ENCODE results near the gene STING1. TPM values are rescaled to one million over a fixed set of nuclear protein-coding genes. Genes with fewer than 3 reads are reported as not detected.

STING1 gene
- total and polyA plus RNA-seq, 2 donors (not counting 3 experiments of a cell fraction or from before 2014, with no cell fraction given), result 108 to 143 TPM

DNA sequence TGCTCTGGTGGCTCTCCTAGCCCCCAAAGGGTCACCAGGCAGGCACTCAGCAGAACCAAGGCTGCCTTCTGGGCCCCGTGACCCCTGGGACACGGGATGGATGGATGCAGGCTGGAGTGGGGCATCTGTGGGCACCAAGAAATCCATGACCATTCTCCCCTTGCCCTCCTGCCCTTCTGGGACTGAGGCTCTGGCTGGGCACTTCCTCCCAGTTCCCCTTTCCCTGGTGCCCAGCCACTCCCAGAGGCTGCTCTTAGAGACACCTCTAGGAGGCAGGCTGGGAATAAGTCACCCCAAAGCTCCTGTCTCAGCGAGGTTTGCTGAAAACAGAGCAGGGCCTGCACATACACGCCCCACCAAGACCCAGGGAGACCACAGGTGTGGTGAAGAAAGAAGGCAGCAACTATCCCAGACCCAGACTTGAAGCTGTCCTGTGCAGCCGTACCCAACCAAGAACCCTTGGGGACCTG, 943 bp downstream of the STING1 start:
- Histone ChIP-seq H3K4me1 (ENCODE audit: control insufficient read depth, extremely low read depth, insufficient read depth, low read length) (peaks cover 27% of the 10 kb centered on the region), H4K20me1 (replicated peaks; ENCODE audit: control insufficient read depth, extremely low read depth, insufficient read depth, low read length) (no peaks in the 10 kb centered on the region), H3K27me3 (ENCODE audit: control insufficient read depth in 2 of 2, insufficient read depth in 2 of 2, low read length in 2 of 2) (no peaks in the 10 kb centered on the region), H3K9me1 (replicated peaks; ENCODE audit: control insufficient read depth, extremely low read depth, insufficient read depth, low read length) (no peaks in the 10 kb centered on the region), H3K36me3 (ENCODE audit: control insufficient read depth in 2 of 2, extremely low read depth in 1 of 2, insufficient read depth in 2 of 2, low read length in 2 of 2) (peaks cover 4 to 15% of the 10 kb centered on the region in 2 experiments), H3K4me3 (replicated peaks in 1 of 3; ENCODE audit: insufficient read depth in 1 of 3, low read depth in 1 of 3, low read length in 3 of 3) (peak overlapping the region; percentile 4 to 67 (median 42)), H2AFZ (ENCODE audit: low read depth, low read length) (peak overlapping the region; percentile 24), H3K9ac (replicated peaks; ENCODE audit: extremely low read depth, insufficient read depth, low read length) (peak overlapping the region; percentile 86), H3K4me2 (ENCODE audit: insufficient read depth, low read length) (peak overlapping the region; percentile 87), H3K79me2 (ENCODE audit: control insufficient read depth, insufficient read depth, low read length) (peaks cover 14% of the 10 kb centered on the region), H3K9me3 (replicated peaks; ENCODE audit: control insufficient read depth, insufficient read depth, low read length) (no peaks in the 10 kb centered on the region), H3K27ac (ENCODE audit: insufficient read depth, low read depth, low read length) (peak overlapping the region; percentile 94)
- intact Hi-C loops (cut with micrococcal nuclease) (loop anchor here (1.0 kb wide), 6 partner anchors 8 to 37 kb away; partner anchors contain the start of gene ECSCR), dilution Hi-C loops (cut with MboI; ENCODE audit: extremely low pct_ligation_motif_present, low sequenced_read_pairs) (no loop called here)
- DNase-seq (ENCODE audit: low read depth, low spot score), result no peak
- TF ChIP-seq, protein P1, sequence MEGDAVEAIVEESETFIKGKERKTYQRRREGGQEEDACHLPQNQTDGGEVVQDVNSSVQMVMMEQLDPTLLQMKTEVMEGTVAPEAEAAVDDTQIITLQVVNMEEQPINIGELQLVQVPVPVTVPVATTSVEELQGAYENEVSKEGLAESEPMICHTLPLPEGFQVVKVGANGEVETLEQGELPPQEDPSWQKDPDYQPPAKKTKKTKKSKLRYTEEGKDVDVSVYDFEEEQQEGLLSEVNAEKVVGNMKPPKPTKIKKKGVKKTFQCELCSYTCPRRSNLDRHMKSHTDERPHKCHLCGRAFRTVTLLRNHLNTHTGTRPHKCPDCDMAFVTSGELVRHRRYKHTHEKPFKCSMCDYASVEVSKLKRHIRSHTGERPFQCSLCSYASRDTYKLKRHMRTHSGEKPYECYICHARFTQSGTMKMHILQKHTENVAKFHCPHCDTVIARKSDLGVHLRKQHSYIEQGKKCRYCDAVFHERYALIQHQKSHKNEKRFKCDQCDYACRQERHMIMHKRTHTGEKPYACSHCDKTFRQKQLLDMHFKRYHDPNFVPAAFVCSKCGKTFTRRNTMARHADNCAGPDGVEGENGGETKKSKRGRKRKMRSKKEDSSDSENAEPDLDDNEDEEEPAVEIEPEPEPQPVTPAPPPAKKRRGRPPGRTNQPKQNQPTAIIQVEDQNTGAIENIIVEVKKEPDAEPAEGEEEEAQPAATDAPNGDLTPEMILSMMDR (IDR thresholded peaks at IDR 0.05; ENCODE audit: extremely low read depth in 1 of 2, insufficient read depth in 1 of 2, low read depth in 1 of 2, low read length in 2 of 2), result peak in 1 of 2 donors; percentile 36
- TF ChIP-seq GATA2 (IDR thresholded peaks at IDR 0.05; ENCODE audit: insufficient read depth, insufficient read length, low read depth, low read length) (no peak), POLR2AphosphoS5 (IDR thresholded peaks at IDR 0.05; ENCODE audit: insufficient read depth, low read depth, low read length) (no peak), MYC (IDR thresholded peaks at IDR 0.05; ENCODE audit: low read depth, low read length) (no peak)
- ChIA-PET POLR2A (interaction anchor here (0.5 to 2.2 kb wide), 7 partner anchors 8 to 38 kb away, joined by 3 to 21 read pairs (median 7); partner anchors contain the start of gene ECSCR), CTCF (interaction anchor here (0.6 to 3.2 kb wide), 13 partner anchors 8 to 59 kb away, joined by 3 to 59 read pairs (median 8); partner anchors contain the start of genes ECSCR and SMIM33)
- FAIRE-seq, result no peak
- BruUV-seq (replicated peaks), result no TSS peak

All from endothelial cell of umbilical vein (primary cell).